GM12892 (cell line): ENCODE data around the gene SH3BP5. TPM values are rescaled to one million over a fixed set of nuclear protein-coding genes. Genes with fewer than 3 reads are reported as not detected.
"Not testable (repeated sequence)": the region's sequence is repeated elsewhere in the genome, so short reads cannot be mapped to it uniquely, and the experiment has no call there.

ENCODE experiments used
- DNase-seq: peaks from one replicate; pipeline ENCODE4 v3.0.0; 2011; ENCODE audit not compliant: insufficient read length
- FAIRE-seq: peaks from 2 replicates; lab custom pipeline; 2011; peaks lifted over from hg19 to GRCh38; lab: Jason Lieb, UNC
- POLR2A ChIP-seq: IDR thresholded peaks from 2 replicates; pipeline ENCODE4 v1.6.1; 2011; ENCODE audit warnings: low read depth, low read length, control low read depth
- POLR2AphosphoS5 ChIP-seq: IDR thresholded peaks from 2 replicates; pipeline ENCODE4 v1.6.1; 2011; ENCODE audit warnings: low read depth, low read length, control low read depth
- TAF1 ChIP-seq: IDR thresholded peaks from 2 replicates; pipeline ENCODE4 v1.6.1; 2011; ENCODE audit warnings: low read depth, mild to moderate bottlenecking, control low read depth, low read length, borderline replicate concordance
- polyA plus RNA-seq: library from polyadenylated mRNA; unstranded; fragments of >200 nt; gene quantifications from one replicate; pipeline ENCODE4 v1.2.1, GENCODE V29; 2012; ENCODE audit warnings: missing spikeins, inconsistent platforms; ENCODE audit not compliant: missing spikeins

SH3BP5 gene
- 25.2 TPM for polyA plus RNA-seq

GRCh38 chr3:15332405-15333098 lies at the start of gene SH3BP5:
Gene SH3BP5, minus strand, starts transcription at chr3:15332586. Its CDS starts 178 bp downstream, at chr3:15332408.
- DNase-seq: peak; percentile 78
- FAIRE-seq: peak; percentile 82
- TF ChIP-seq POLR2A (peak; percentile 68; the same call in 1 of the 2 replicates), POLR2AphosphoS5 (peak; percentile 41), TAF1 (no peak; the same call in 1 of the 2 replicates)

DNA sequence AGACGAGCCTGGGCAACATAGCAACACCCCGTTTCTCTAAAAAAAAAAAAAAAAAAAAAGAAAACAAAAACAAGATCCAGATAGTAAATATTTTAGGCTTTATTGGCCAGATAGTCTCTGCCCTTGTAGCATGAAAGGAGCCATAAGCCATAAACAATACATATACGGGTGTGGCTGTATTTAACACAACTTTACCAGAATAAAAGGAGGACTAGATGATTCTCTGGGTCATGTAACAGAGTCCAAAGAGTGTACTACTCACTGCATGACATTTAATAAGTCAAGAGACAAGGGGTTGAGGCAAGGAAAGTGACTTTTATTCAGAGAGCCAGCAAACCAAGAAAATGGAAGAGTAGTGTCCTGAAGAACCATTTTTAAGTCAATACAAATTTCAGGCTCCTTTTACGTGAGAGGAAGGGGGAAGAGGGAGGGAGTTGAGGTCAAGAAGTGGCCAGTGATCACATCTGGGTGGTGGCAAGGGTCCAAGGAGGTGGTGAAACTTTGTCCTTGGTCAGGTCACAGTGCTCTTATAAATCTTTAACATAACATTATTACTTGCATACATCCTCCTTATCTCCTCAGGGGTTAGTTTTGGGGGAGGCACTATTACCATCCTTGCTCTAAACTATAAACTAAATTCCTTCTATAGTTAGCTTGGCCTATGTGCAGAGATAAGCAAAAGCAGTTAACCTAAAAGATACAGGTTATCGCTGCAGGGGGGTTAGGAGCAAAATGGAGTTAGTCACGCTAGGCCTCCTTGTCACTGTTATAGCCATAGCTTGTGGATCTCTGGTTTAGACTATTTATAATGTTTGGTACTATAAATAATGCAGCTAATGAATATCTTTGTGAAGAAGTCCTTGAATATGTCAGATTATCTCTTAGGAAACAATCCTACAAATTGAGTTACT lies 48.8 kb upstream of the SH3BP5 start:
- TF ChIP-seq TAF1 (no peak), POLR2A (no peak), POLR2AphosphoS5 (no peak)
- FAIRE-seq: no peak
- DNase-seq: no peak

DNA sequence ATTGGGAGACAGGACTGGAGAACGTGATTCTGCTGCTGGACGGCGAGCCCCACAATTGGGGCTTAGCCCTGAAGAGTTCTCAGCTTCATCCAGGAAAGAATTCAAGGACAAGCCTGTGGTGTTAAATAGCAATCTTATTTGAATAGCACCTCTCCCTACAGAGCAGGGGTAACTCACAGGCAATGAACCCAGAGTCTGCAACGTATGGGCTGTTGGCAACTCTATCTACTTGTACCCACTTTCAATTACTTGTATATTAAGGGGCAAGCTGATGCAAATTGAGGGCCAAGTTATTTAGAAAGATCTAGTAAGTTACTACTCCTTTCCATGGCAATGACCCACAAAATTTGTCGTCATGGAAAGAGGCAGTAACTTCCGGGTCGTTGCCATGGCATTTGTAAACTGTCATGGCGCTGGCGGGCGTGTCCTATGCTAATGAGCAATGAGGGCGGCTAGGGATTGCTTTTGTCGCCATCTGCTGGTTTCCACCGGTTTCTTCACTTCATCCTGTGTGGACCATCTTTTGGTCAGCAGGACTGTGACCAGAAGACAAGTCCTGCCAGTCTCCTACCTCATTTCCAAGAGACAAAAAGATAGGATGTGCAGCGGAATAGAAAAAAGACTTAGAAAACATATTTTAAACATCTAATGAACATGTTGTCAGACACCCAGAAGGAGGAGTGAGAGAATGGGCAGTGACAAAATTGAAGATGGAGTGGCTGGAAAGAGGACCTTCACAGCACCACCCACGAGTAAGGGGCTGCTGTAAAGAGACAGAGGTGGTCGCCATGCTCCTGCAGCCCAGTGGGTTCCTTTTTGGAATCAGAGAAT lies 45.8 kb upstream of the SH3BP5 start:
- DNase-seq (no peak), FAIRE-seq (peak; percentile 93)
- TF ChIP-seq POLR2A (no peak), POLR2AphosphoS5 (no peak), TAF1 (no peak)

- no peak for DNase-seq
- TF ChIP-seq TAF1 (no peak), POLR2A (no peak)
- FAIRE-seq: no peak
Observed at GRCh38 chr3:15375461-15376000, 43.1 kb upstream of the SH3BP5 start.

DNA sequence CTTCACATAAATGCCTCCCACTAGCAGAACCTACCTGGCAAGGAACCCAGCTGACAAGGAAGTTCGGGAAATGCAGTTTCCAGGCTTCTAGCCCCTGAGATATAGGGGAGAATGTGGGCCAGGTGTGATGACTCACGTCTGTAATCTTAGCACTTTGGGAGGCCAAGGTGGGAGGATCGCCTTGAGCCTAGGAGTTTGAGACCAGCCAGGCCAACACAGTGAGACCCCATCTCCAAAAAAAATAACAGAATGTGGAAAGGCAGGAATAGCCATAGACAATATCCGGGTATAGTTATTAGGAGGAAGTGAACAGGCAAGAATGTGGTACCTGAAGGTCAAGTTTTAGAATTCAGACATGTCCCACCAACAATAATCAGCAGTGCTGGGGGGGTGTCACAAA lies 40.5 kb upstream of the SH3BP5 start:
- FAIRE-seq (no peak), DNase-seq (no peak)
- TF ChIP-seq POLR2AphosphoS5: no peak
- no peak for TF ChIP-seq POLR2A
- no peak for TF ChIP-seq TAF1

DNA sequence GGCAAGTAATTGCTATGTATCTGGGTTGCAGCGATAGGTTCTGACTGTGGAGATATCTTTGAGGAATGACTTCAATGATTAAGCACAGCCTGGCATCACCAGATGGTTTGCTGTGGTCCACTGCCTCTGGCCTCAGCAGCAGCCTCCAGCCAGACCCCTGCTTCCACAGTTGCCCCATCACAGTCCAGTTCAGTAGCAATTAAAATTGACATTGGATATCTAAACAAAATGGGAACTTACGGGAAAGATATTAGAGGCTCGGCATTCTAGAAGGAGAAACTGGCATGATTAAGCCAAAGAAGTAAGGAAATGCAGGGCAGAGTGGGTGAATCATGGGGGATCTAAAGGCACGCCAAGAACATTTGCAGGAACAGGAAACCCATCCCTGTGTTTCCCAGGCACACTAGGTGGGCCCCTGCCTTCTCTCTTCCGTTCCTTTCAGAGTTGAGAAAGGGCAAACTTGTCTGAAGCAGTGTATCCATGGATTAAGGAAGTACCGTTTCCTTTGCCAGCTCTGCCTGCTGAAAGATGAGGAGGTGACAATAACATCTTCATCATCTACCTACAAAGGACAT lies 36.3 kb upstream of the SH3BP5 start:
- no peak for DNase-seq
- FAIRE-seq: no peak

GRCh38 chr3:15367059-15367458 lies 34.7 kb upstream of the SH3BP5 start:
- FAIRE-seq: no peak
- TF ChIP-seq POLR2A: no peak
- TF ChIP-seq TAF1: no peak
- no peak for TF ChIP-seq POLR2AphosphoS5
- DNase-seq: no peak

More for the DNA sequence above, 36.3 kb upstream of the SH3BP5 start:
- TF ChIP-seq TAF1: no peak
- no peak for TF ChIP-seq POLR2A
- TF ChIP-seq POLR2AphosphoS5: no peak

- FAIRE-seq, DNase-seq: not testable (repeated sequence)
Observed at GRCh38 chr3:15364078-15364477, 31.7 kb upstream of the SH3BP5 start.

- DNase-seq (peak; percentile 54), FAIRE-seq (peak; percentile 92)
- TF ChIP-seq TAF1: no peak
- no peak for TF ChIP-seq POLR2A
- TF ChIP-seq POLR2AphosphoS5: peak; percentile 26; the same call in 1 of the 2 replicates
Observed at GRCh38 chr3:15361494-15362214, 29.3 kb upstream of the SH3BP5 start.
